Endodermal cell (in vitro differentiated cells): ENCODE data around the gene MEGF8. TPM values are rescaled to one million over a fixed set of nuclear protein-coding genes. Genes with fewer than 3 reads are reported as not detected.

Experiments used
- DNase-seq: peaks from one replicate; pipeline ENCODE4 v3.0.0-alpha.2; 2017
- H3K27ac ChIP-seq: 2 replicates; pipeline ENCODE4 v1.5.1; 2013; ENCODE audit warnings: mild to moderate bottlenecking, low read depth, low read length, moderate library complexity
- H3K27me3 ChIP-seq: 2 replicates; pipeline ENCODE4 v1.6.1; 2013; ENCODE audit warnings: mild to moderate bottlenecking, low read length, moderate library complexity; ENCODE audit not compliant: insufficient read depth, control insufficient read depth, poor library complexity, severe bottlenecking
- H3K36me3 ChIP-seq: 2 replicates; pipeline ENCODE4 v1.7.0; 2013; ENCODE audit warnings: mild to moderate bottlenecking, low read length, moderate library complexity; ENCODE audit not compliant: control insufficient read depth, insufficient read depth
- H3K4me1 ChIP-seq: one replicate; pipeline ENCODE4 v1.7.0; 2013; ENCODE audit warnings: low read length; ENCODE audit not compliant: control insufficient read depth, insufficient read depth
- H3K4me3 ChIP-seq: 2 replicates; pipeline ENCODE4 v1.5.1; 2013; ENCODE audit warnings: mild to moderate bottlenecking, low read length, moderate library complexity
- H3K9ac ChIP-seq: 2 replicates; pipeline ENCODE4 v1.6.1; 2013; ENCODE audit warnings: mild to moderate bottlenecking, low read length, moderate library complexity; ENCODE audit not compliant: poor library complexity, severe bottlenecking; ENCODE audit errors: extremely low read depth
- H3K9me3 ChIP-seq: 2 replicates; pipeline ENCODE4 v1.6.1; 2013; ENCODE audit warnings: mild to moderate bottlenecking, low read length, moderate library complexity; ENCODE audit not compliant: control insufficient read depth
- H3K27ac Mint-ChIP-seq: 2 replicates; pipeline ENCODE4 v1.8.0; 2020; ENCODE audit warnings: mixed read lengths
- H3K27me3 Mint-ChIP-seq: 2 replicates; pipeline ENCODE4 v1.8.0; 2021; ENCODE audit warnings: mild to moderate bottlenecking, mixed read lengths; ENCODE audit not compliant: insufficient read depth
- H3K36me3 Mint-ChIP-seq: 2 replicates; pipeline ENCODE4 v1.8.0; 2020; ENCODE audit warnings: low read depth, mixed read lengths
- H3K4me1 Mint-ChIP-seq: 2 replicates; pipeline ENCODE4 v1.8.0; 2020; ENCODE audit warnings: mixed read lengths
- H3K4me3 Mint-ChIP-seq: 2 replicates; pipeline ENCODE4 v1.8.0; 2020; ENCODE audit warnings: mild to moderate bottlenecking, moderate library complexity, mixed read lengths
- H3K9me3 Mint-ChIP-seq: 2 replicates; pipeline ENCODE4 v1.8.0; 2020; ENCODE audit warnings: mild to moderate bottlenecking, mixed read lengths
- CTCF ChIP-seq: fragments of 200-600 bp; sonication (generic); conservative IDR thresholded peaks from 2 replicates; pipeline ENCODE4 v1.5.0; 2021; ENCODE audit warnings: antibody characterized with exemption, mild to moderate bottlenecking
- WGBS, 2 experiments: methylation state at CpG; one replicate each; pipeline versions ENCODE4 v1.1.5 to v1.1.7; 2013; ENCODE audit warnings: missing lambda C conversion rate in 2 of 2, mixed read lengths in 1 of 2; ENCODE audit not compliant: insufficient coverage in 1 of 2, insufficient read length in 1 of 2; 5-methylcytosine and 5-hydroxymethylcytosine counted together
- total RNA-seq, 2 donors: library from RNA; stranded (reverse); fragmentation: NEBNext Ultra II Directional in 1 of 2; extraction: Animal tissue kit (Norgen Biotek cat#: 25700) in 1 of 2; gene quantifications; 2 replicates in 1 of 2; 3 replicates in 1 of 2; pipeline ENCODE4 v1.2.1, GENCODE V29; 2021

The MEGF8 gene
- total RNA-seq, 2 donors from 2014 or later: 48.0 to 51.4 TPM

- TF ChIP-seq CTCF: peak; percentile 57
- Histone ChIP-seq H3K4me3 (no peak overlapping the region), H3K9ac (no peak overlapping the region), H3K36me3 (peaks cover 68% of the 10 kb centered on the region), H3K9me3 (no peaks in the 10 kb centered on the region), H3K27me3 (no peaks in the 10 kb centered on the region), H3K4me1 (no peaks in the 10 kb centered on the region), H3K27ac (no peak overlapping the region)
- peak; percentile 71 for DNase-seq
- Mint-ChIP-seq H3K4me3 (no peak overlapping the region), H3K9me3 (no peaks in the 10 kb centered on the region), H3K27me3 (no peaks in the 10 kb centered on the region), H3K36me3 (peaks cover 43% of the 10 kb centered on the region), H3K4me1 (peaks cover 2% of the 10 kb centered on the region), H3K27ac (no peak overlapping the region)
- 93% methylated on average over 5 to 17 of the region's 17 CpGs for WGBS, 2 experiments
Measured at GRCh38 chr19:42293540-42293939, 31.9 kb upstream of the MEGF8 start.

GRCh38 chr19:42293948-42294347 is 31.5 kb upstream of the MEGF8 start:
- WGBS, 2 experiments: 93 to 100% methylated on average over 13 to 15 of the region's 15 CpGs
- no peak for DNase-seq
- no peak overlapping the region for H3K4me3 Mint-ChIP-seq

GRCh38 chr19:42294471-42295137 is 30.8 kb upstream of the MEGF8 start:
- peaks cover 37% of the 10 kb centered on the region for H3K36me3 Mint-ChIP-seq
- H3K4me3 ChIP-seq: no peak overlapping the region
- WGBS, 2 experiments: 91 to 95% methylated on average over 15 to 24 of the region's 24 CpGs

More at GRCh38 chr19:42293948-42294347, 31.5 kb upstream of the MEGF8 start:
- H3K9ac ChIP-seq: no peak overlapping the region
- Mint-ChIP-seq H3K27me3 (no peaks in the 10 kb centered on the region), H3K36me3 (peaks cover 43% of the 10 kb centered on the region), H3K9me3 (no peaks in the 10 kb centered on the region), H3K4me1 (peaks cover 2% of the 10 kb centered on the region), H3K27ac (no peak overlapping the region)
- H3K4me3 ChIP-seq: no peak overlapping the region
- peaks cover 64% of the 10 kb centered on the region for H3K36me3 ChIP-seq
- no peaks in the 10 kb centered on the region for H3K9me3 ChIP-seq
- no peak overlapping the region for H3K27ac ChIP-seq
- no peak for TF ChIP-seq CTCF
- no peaks in the 10 kb centered on the region for H3K27me3 ChIP-seq
- H3K4me1 ChIP-seq: no peaks in the 10 kb centered on the region

More at GRCh38 chr19:42294471-42295137, 30.8 kb upstream of the MEGF8 start:
- TF ChIP-seq CTCF: no peak
- H3K27me3 ChIP-seq: no peaks in the 10 kb centered on the region
- no peaks in the 10 kb centered on the region for H3K4me1 ChIP-seq
- no peak overlapping the region for H3K27ac ChIP-seq
- peaks cover 2% of the 10 kb centered on the region for H3K4me1 Mint-ChIP-seq
- no peaks in the 10 kb centered on the region for H3K9me3 ChIP-seq
- no peaks in the 10 kb centered on the region for H3K9me3 Mint-ChIP-seq
- DNase-seq: no peak
- H3K4me3 Mint-ChIP-seq: no peak overlapping the region
- no peak overlapping the region for H3K27ac Mint-ChIP-seq
- H3K27me3 Mint-ChIP-seq: no peaks in the 10 kb centered on the region
- H3K36me3 ChIP-seq: peaks cover 59% of the 10 kb centered on the region
- no peak overlapping the region for H3K9ac ChIP-seq
